Mucosa of stomach (tissue), 1 donor: Measurements from ENCODE around the gene SH2D3A.
"Not testable (repeated sequence)": the region's sequence is repeated elsewhere in the genome, so short reads cannot be mapped to it uniquely, and the experiment has no call there.

Experiments used
- H3K27me3 ChIP-seq: one replicate; pipeline ENCODE4 v1.7.0; 2013; ENCODE audit warnings: mild to moderate bottlenecking, low read length; ENCODE audit not compliant: control insufficient read depth, insufficient read depth
- H3K36me3 ChIP-seq: one replicate; pipeline ENCODE4 v1.7.0; 2013; ENCODE audit warnings: low read length; ENCODE audit not compliant: control insufficient read depth, insufficient read depth
- H3K4me1 ChIP-seq: one replicate; pipeline ENCODE4 v1.7.0; 2013; ENCODE audit warnings: mild to moderate bottlenecking, low read length; ENCODE audit not compliant: control insufficient read depth, insufficient read depth
- H3K4me3 ChIP-seq: one replicate; pipeline ENCODE4 v1.7.0; 2013; ENCODE audit warnings: low read length
- H3K9ac ChIP-seq: one replicate; pipeline ENCODE4 v1.7.0; 2013; ENCODE audit warnings: mild to moderate bottlenecking, low read length, moderate library complexity
- H3K9me3 ChIP-seq: one replicate; pipeline ENCODE4 v1.7.0; 2013; ENCODE audit warnings: mild to moderate bottlenecking, low read length, moderate library complexity; ENCODE audit not compliant: control insufficient read depth
- donor health status: Pancreatic carcinoma.

Gene SH2D3A

DNA sequence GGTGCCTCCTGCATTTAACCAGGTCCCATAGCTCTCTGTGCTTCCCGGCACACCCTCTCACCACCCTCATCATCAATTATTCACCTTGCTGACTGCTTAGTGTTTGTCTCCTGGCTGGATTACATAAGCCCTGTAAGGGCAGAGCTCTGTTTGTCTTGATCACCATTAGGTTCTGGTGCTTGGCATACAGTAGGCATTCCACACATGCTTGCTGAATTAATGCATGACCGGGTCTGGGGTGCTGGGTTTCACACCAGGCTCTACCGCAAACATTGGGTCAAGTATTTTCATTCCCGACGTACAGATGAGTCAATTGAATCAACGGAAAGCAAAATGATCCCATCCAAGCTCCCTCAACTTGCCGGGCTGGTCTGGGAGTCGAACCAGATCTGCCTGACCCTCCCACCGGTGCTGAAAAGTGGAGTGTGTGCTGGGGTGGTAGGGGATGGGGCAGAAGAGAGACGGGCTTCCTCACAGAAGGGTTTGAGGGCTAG lies 33.8 kb upstream of the SH2D3A start:
- Histone ChIP-seq H3K9ac (no peak overlapping the region), H3K27me3 (no peaks in the 10 kb centered on the region), H3K36me3 (no peaks in the 10 kb centered on the region), H3K4me1 (peaks cover 10% of the 10 kb centered on the region), H3K4me3 (peak overlapping the region; percentile 8), H3K9me3 (no peaks in the 10 kb centered on the region)

DNA sequence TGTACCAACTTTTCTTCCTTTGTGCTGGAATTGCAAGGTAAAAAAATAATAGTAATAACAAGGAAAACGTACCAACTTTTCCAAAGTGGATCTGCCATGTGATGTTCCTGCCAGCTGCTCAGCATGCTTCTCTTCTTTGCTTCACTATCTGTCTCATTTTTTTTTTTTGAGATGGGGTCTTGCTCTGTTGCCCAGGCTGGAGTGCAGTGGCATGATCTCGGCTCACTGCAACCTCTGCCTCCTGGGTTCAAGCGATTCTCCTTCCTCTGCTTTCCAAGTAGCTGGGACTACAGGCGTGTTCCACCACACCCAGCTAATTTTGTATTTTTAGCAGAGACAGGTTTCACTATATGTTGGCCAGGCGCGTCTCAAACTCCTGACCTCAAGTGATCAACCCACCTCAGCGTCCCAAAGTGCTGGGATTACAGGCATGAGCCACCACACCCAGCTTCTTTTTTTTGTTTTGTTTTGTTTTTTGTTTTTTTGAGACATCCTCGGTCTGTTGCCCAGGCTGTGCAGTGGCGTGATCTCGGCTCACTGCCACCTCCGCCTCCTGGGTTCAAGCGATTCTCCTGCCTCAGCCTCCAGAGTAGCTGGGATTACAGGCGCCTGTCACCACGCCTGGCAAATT lies 33.0 kb upstream of the SH2D3A start:
- H3K36me3 ChIP-seq, H3K4me3 ChIP-seq, H3K27me3 ChIP-seq, H3K4me1 ChIP-seq, H3K9me3 ChIP-seq, H3K9ac ChIP-seq: not testable (repeated sequence)

DNA sequence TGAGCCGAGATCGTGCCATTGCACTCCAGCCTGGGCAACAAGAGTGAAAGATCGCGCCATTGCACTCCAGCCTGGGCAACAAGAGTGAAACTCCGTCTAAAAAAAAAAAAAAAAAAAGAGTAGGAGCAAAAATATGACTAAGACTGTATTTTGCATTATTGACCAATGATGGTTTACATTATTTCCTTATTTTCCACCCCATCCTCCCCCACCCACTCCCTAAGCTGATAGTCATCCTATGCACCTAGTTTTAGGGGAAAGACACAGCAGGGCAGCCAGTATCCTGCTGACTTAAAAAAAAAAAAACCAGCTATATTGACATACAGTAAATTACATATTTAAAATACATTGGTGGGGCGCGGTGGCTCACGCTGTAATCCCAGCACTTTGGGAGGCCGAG lies 30.4 kb upstream of the SH2D3A start:
- Histone ChIP-seq H3K27me3 (no peaks in the 10 kb centered on the region), H3K9ac (no peak overlapping the region), H3K9me3 (no peaks in the 10 kb centered on the region), H3K4me3 (no peak overlapping the region), H3K4me1 (peaks cover 10% of the 10 kb centered on the region), H3K36me3 (no peaks in the 10 kb centered on the region)

DNA sequence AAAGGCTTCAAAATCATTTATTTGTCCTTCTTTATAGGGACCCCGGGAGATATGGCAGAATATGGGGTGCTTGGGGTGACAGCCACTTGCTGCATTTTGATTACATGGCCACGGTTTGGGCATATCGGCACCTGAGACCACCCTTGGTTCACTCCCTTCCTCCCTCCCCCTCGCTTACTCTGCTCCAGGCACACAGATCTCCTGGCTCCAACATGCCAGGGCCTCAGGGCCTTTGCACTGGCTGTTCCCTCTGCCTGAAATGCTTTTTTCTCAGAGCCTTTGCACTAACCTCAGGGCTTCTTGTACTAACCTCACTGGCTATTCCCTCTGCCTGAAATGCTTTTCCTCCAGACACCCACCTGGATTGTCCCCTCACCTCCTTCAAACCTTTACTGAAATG lies 29.0 kb upstream of the SH2D3A start:
- Histone ChIP-seq H3K27me3 (no peaks in the 10 kb centered on the region), H3K9ac (no peak overlapping the region), H3K9me3 (no peaks in the 10 kb centered on the region), H3K4me1 (peaks cover 4% of the 10 kb centered on the region), H3K36me3 (no peaks in the 10 kb centered on the region), H3K4me3 (no peak overlapping the region)

DNA sequence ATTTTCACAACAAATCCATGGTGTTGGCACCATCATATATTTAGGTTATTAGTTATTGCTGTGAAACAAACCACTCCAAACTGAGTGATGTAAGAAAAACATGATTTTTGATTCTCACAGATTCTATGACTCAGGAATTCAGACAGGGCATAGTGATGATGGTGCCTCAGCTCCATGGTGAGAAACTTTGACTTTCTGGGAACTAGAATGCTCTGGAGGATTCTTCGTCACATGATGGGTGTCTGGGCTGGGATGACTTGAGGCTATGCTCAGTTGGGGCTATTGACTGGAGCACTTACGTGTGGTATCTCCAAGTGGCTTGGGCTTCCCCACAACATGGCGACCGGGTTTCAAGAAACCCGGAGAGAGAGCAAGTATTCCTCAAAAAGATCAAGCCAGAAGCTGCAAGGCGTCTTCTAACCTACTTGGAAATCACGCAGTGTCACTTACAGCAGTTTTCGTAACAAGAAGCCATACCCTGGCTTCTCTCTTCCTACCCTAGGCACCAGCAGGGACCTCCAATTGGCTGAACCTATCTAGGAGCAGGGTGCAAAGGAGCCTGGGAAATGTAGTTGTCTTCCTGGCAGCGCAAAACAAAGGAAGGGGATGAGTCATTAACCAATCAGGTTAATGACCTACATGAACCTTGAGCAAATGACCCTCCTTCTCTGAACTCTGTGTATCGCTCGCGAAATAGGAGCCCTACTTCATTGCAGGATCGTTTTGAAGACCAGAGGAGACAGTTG lies 27.6 kb upstream of the SH2D3A start:
- Histone ChIP-seq H3K9me3 (no peaks in the 10 kb centered on the region), H3K4me3 (no peak overlapping the region), H3K4me1 (no peaks in the 10 kb centered on the region), H3K36me3 (no peaks in the 10 kb centered on the region), H3K9ac (no peak overlapping the region), H3K27me3 (no peaks in the 10 kb centered on the region)

DNA sequence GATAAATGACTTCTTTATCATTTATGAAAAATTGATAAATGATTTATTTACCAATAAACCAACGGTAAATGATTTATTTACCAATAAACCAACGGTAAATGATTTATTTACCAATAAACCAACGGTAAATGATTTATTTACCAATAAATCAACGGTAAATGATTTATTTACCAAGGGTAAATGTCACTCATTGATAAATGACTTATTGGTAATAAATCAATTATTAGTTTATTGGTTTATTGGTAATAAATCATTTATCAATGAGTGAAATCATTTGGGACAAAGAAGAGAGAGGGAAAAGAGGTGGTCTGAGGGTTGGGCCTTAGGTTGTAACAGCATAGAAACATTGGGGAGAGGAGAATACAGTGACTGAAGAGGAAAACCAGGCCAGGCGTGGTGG lies 26.7 kb upstream of the SH2D3A start:
- Histone ChIP-seq H3K4me3 (no peak overlapping the region), H3K9ac (no peak overlapping the region), H3K27me3 (no peaks in the 10 kb centered on the region), H3K36me3 (no peaks in the 10 kb centered on the region), H3K9me3 (no peaks in the 10 kb centered on the region), H3K4me1 (no peaks in the 10 kb centered on the region)

DNA sequence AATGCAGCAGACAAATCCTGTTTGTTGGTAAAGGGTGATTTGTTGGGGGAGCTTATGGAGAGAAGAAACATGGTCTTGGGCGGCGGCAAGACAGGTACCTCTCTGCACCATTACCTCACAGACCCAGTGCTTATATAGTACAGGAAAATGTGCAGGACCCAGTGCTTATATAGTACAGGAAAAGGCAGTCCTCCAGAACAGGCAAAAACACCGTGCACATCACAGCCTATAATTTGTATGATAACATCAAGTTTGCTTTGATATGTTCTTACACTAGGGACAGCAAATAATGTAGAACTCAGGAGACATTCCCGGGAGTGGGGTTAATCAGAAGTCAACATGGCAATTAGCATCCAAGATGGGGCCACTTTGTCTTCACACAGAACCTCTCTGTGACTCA lies 26.2 kb upstream of the SH2D3A start:
- H3K36me3 ChIP-seq = no peaks in the 10 kb centered on the region
- no peak overlapping the region for H3K4me3 ChIP-seq
- no peak overlapping the region for H3K9ac ChIP-seq
- no peaks in the 10 kb centered on the region for H3K9me3 ChIP-seq
- H3K27me3 ChIP-seq = no peaks in the 10 kb centered on the region
- H3K4me1 ChIP-seq = no peaks in the 10 kb centered on the region

DNA sequence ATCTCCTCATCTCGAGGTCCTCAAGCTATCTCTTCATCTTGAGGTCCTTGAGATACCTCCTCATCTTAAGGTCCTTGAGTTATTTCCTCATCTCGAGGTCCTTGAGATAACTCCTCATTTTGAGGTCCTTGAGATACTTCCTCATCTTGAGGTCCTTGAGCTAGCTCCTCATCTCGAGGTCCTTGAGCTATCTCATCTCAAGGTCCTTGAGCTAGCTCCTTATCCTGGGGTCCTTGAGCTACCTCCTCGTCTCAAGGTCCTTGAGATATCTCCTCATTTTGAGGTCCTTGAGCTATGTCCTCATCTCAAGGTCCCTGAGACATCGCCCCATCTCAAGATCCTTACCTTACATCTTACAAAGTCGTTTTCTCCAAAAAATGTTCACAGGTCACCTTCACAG lies 24.0 kb upstream of the SH2D3A start:
- Histone ChIP-seq H3K9ac (no peak overlapping the region), H3K9me3 (no peaks in the 10 kb centered on the region), H3K4me1 (no peaks in the 10 kb centered on the region), H3K27me3 (no peaks in the 10 kb centered on the region), H3K36me3 (no peaks in the 10 kb centered on the region), H3K4me3 (no peak overlapping the region)

DNA sequence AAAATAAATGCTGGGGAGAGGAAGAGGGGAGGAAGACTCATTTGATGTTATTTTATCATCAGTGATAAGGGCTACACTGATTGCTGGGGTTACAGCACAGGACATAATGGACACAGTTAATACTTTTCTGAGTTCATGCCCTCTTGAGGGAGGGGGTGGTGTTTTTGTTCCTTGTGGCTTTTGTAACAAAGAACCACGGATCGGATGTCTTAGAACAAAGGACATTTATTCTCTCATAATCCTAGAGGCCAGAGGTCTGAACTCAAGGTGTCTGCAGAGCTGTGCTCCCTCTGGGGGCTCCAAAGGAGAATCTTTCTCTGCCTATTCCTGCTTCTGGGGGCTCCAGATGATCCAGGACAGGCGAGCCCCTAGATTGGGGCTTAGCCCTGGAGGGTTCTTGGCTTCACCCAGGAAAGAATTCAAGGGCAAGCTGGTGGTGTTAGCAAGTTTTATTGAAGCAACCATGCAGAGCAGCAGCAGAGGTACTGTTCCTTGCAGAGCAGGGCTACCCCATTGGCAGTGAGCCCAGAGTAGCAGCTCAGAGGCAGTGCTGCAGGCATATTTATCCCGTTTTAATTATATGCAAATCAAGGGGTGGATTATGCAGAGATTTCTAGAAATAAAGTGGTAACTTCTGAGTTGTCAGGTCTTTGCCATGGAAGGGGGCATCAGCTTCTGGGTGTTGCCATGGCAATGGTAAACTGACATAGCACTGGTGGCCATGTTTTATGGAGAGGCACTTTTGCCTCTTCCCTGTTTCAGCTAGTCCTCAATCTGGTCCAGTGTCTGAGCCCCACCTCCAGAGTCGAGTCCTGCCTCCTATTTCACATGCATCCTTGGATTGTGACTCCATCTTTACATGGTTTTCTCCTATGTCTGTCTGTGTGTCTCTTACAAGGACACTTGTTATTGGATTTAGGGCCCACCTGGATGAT lies 23.2 kb upstream of the SH2D3A start:
- H3K27me3 ChIP-seq = no peaks in the 10 kb centered on the region
- H3K4me3 ChIP-seq = no peak overlapping the region
- H3K4me1 ChIP-seq = no peaks in the 10 kb centered on the region
- H3K9me3 ChIP-seq = no peaks in the 10 kb centered on the region
- no peak overlapping the region for H3K9ac ChIP-seq
- no peaks in the 10 kb centered on the region for H3K36me3 ChIP-seq

DNA sequence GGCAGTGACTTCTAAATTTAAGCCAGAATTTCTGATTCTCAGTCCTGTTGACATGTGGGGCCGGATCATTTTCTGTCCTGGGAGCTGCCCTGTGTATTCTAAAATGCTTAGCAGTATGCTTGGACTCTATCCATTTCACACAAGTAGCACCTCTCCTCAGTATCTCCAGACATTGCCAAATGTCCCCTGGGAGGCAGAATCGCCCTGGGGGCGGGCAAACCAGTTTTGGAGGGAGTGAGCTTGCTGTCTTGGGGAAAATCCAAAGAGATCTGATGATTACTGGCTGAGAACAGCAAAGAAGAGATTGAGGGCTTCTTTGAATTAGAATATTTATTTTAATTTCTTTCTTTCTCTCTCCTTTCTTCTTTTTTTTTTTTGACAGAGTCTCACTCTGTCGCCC lies 21.7 kb upstream of the SH2D3A start:
- H3K9me3 ChIP-seq = no peaks in the 10 kb centered on the region

DNA sequence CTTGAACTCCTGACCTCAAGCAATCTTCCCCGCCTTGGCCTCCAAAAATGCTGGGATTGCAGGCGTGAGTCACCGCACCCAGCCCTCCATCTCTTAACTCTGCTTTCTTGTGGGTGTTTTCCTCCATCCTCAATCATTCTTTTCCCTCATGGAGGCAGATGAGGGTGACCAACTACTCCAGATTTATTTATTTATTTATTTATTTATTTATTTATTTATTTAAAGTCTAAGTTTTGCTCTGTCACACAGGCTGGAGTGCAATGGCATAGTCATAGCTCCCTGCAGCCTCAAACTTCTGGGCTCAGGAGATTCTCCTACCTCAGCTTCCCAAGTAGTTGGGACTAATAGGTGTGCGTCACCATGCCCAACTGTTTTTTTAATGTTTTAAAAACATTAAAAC lies 20.2 kb upstream of the SH2D3A start:
- no peak overlapping the region for H3K4me3 ChIP-seq
- H3K9ac ChIP-seq = no peak overlapping the region
- no peaks in the 10 kb centered on the region for H3K4me1 ChIP-seq
- no peaks in the 10 kb centered on the region for H3K27me3 ChIP-seq
- H3K36me3 ChIP-seq = no peaks in the 10 kb centered on the region
- H3K9me3 ChIP-seq = no peaks in the 10 kb centered on the region

More for the DNA sequence above, 21.7 kb upstream of the SH2D3A start:
- no peak overlapping the region for H3K9ac ChIP-seq
- H3K36me3 ChIP-seq = no peaks in the 10 kb centered on the region
- no peaks in the 10 kb centered on the region for H3K4me1 ChIP-seq
- H3K4me3 ChIP-seq = no peak overlapping the region
- no peaks in the 10 kb centered on the region for H3K27me3 ChIP-seq

DNA sequence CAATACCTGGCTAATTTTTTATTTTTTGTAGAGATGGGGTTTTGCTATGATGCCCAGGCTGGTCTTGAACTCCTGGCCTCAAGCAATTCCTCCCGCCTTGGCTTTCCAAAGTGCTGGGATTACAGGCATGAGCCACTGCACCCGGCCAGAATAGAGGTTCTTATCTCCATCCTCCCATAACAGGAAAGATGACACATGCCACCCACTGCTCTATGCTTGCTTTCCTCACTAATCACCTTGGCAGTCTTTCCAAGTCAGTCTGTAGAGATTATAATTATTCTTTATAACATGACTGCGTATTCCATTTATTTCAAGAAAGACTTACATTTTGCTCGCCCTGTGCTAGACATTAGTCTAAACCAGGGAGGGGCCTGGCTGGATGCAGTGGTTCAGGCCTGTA lies 12.0 kb upstream of the SH2D3A start:
- Histone ChIP-seq H3K4me1 (no peaks in the 10 kb centered on the region), H3K9me3 (no peaks in the 10 kb centered on the region), H3K9ac (no peak overlapping the region), H3K4me3 (no peak overlapping the region), H3K27me3 (no peaks in the 10 kb centered on the region), H3K36me3 (no peaks in the 10 kb centered on the region)
